GM12865 (cell line): ENCODE results near the gene TGFB1.
A peak's percentile ranks its signal among the peaks of the same experiment; 100 is the strongest.
"Not testable (repeated sequence)": the region's sequence is repeated elsewhere in the genome, so short reads cannot be mapped to it uniquely, and the experiment has no call there.

Experiments used
- DNase-seq: peaks from one replicate; pipeline ENCODE4 v3.0.0; 2010; ENCODE audit warnings: low read depth
- H3K4me3 ChIP-seq: 2 replicates; pipeline ENCODE4 v1.5.1; 2011; ENCODE audit warnings: mild to moderate bottlenecking, low read depth, low read length, control low read depth
- CTCF ChIP-seq: IDR thresholded peaks from 2 replicates; pipeline ENCODE4 v1.5.1; 2011; ENCODE audit warnings: low read length, control low read depth, low read depth, inconsistent platforms; ENCODE audit not compliant: insufficient read depth; ENCODE audit errors: missing control alignments

Gene TGFB1

GRCh38 chr19:41384351-41384750 lies 30.6 kb upstream of the TGFB1 start:
- no peak for TF ChIP-seq CTCF
- DNase-seq, result peak; percentile 25
- no peak overlapping the region for H3K4me3 ChIP-seq

GRCh38 chr19:41381536-41381935 lies 27.8 kb upstream of the TGFB1 start:
- H3K4me3 ChIP-seq, DNase-seq: not testable (repeated sequence)

- TF ChIP-seq CTCF, result peak; percentile 41
- no peak overlapping the region for H3K4me3 ChIP-seq
- peak; percentile 75 for DNase-seq
Measured at GRCh38 chr19:41377977-41378709, 24.4 kb upstream of the TGFB1 start.

- no peak overlapping the region for H3K4me3 ChIP-seq
- TF ChIP-seq CTCF, result no peak
- DNase-seq, result no peak
Measured at GRCh38 chr19:41376998-41377365, 23.3 kb upstream of the TGFB1 start.

- no peak for TF ChIP-seq CTCF
- no peak for DNase-seq
- peak within 1 kb of the TSS; percentile 21; the same call in 1 of the 2 replicates for H3K4me3 ChIP-seq
Measured at GRCh38 chr19:41376241-41376997, 22.7 kb upstream of the TGFB1 start, which contains the start of gene TMEM91. Gene TMEM91 (plus strand): TSS chr19:41376533. CDS start chr19:41378310, 1,777 bp downstream.

GRCh38 chr19:41373993-41374392 lies 20.3 kb upstream of the TGFB1 start:
- no peak overlapping the region for H3K4me3 ChIP-seq
- no peak for DNase-seq
- TF ChIP-seq CTCF, result no peak

- no peak overlapping the region for H3K4me3 ChIP-seq
- DNase-seq, result no peak
- TF ChIP-seq CTCF, result no peak
Measured at GRCh38 chr19:41372501-41372900, 18.8 kb upstream of the TGFB1 start.
